Activated CD4-positive, alpha-beta memory T cell treated with anti-CD3 and anti-CD28 coated beads for 36 hours (primary cell): ENCODE measurements around the gene CDKN1A. TPM values are rescaled to one million over a fixed set of nuclear protein-coding genes. Genes with fewer than 3 reads are reported as not detected.
A peak's percentile ranks its signal among the peaks of the same experiment; 100 is the strongest.

Source experiments
- CTCF ChIA-PET: fragments of 350-600 bp; sonication (Branson Sonifier 250); formaldehyde crosslinking; loops from one replicate; lab custom pipeline; 2021; ENCODE audit warnings: antibody characterized with exemption, inconsistent platforms; lab: Charles Lee
- POLR2A ChIA-PET: fragments of 350-600 bp; sonication (Branson Sonifier 250); formaldehyde crosslinking; loops from one replicate; lab custom pipeline; 2021; ENCODE audit warnings: antibody characterized with exemption; lab: Charles Lee
- DNase-seq: peaks from one replicate; pipeline ENCODE4 v3.0.0-alpha.2; 2020
- H3K27ac Mint-ChIP-seq: one replicate; pipeline ENCODE4 v1.8.0; 2021; ENCODE audit warnings: mixed read lengths
- H3K27me3 Mint-ChIP-seq: one replicate; pipeline ENCODE4 v1.8.0; 2021; ENCODE audit warnings: mixed read lengths
- H3K36me3 Mint-ChIP-seq: one replicate; pipeline ENCODE4 v1.8.0; 2021; ENCODE audit warnings: mixed read lengths
- H3K4me1 Mint-ChIP-seq: one replicate; pipeline ENCODE4 v1.8.0; 2021; ENCODE audit warnings: low read depth, mixed read lengths
- H3K4me3 Mint-ChIP-seq: one replicate; pipeline ENCODE4 v1.8.0; 2021; ENCODE audit warnings: mild to moderate bottlenecking, mixed read lengths
- H3K9me3 Mint-ChIP-seq: one replicate; pipeline ENCODE4 v1.8.0; 2021; ENCODE audit warnings: mixed read lengths
- intact Hi-C: fragments of 100-400 bp; cut with micrococcal nuclease; formaldehyde crosslinking; loops from one replicate; pipeline ENCODE4 v1.15.1; 2023
- total RNA-seq, 2 experiments: library from RNA; stranded (reverse); gene quantifications; one replicate each; pipeline ENCODE4 v1.2.3, GENCODE V29; 2021

CDKN1A gene
- total RNA-seq, 2 experiments from 2014 or later: 64.2 to 66.7 TPM

- CTCF ChIA-PET: interaction anchor here (1.3 to 1.9 kb wide), 2 partner anchors 31 to 54 kb away, joined by 4 to 5 read pairs; no protein-coding TSS in a partner anchor
- Mint-ChIP-seq H3K9me3 (no peaks in the 10 kb centered on the region), H3K27ac (no peak overlapping the region), H3K4me1 (peaks cover 24% of the 10 kb centered on the region), H3K27me3 (no peaks in the 10 kb centered on the region), H3K4me3 (no peak overlapping the region), H3K36me3 (no peaks in the 10 kb centered on the region)
- POLR2A ChIA-PET: no interaction called here
- intact Hi-C loops: loop anchor here (5.0 kb wide), 1 partner anchor 46 kb away; no protein-coding TSS in a partner anchor
- no peak for DNase-seq
Measured at GRCh38 chr6:36728289-36729160, 50.0 kb downstream of the CDKN1A start.

- no peak overlapping the region for H3K4me3 Mint-ChIP-seq
- no peaks in the 10 kb centered on the region for H3K27me3 Mint-ChIP-seq
- H3K27ac Mint-ChIP-seq: no peak overlapping the region
- POLR2A ChIA-PET: no interaction called here
- no peaks in the 10 kb centered on the region for H3K9me3 Mint-ChIP-seq
- CTCF ChIA-PET: interaction anchor here (1.9 kb wide), 1 partner anchor 54 kb away, joined by 4 read pairs; no protein-coding TSS in a partner anchor
- intact Hi-C loops: loop anchor here (5.0 kb wide), 1 partner anchor 47 kb away; no protein-coding TSS in a partner anchor
- no peak for DNase-seq
- peaks cover 24% of the 10 kb centered on the region for H3K4me1 Mint-ChIP-seq
- no peaks in the 10 kb centered on the region for H3K36me3 Mint-ChIP-seq
Measured at GRCh38 chr6:36729161-36729524, 50.6 kb downstream of the CDKN1A start.

DNA sequence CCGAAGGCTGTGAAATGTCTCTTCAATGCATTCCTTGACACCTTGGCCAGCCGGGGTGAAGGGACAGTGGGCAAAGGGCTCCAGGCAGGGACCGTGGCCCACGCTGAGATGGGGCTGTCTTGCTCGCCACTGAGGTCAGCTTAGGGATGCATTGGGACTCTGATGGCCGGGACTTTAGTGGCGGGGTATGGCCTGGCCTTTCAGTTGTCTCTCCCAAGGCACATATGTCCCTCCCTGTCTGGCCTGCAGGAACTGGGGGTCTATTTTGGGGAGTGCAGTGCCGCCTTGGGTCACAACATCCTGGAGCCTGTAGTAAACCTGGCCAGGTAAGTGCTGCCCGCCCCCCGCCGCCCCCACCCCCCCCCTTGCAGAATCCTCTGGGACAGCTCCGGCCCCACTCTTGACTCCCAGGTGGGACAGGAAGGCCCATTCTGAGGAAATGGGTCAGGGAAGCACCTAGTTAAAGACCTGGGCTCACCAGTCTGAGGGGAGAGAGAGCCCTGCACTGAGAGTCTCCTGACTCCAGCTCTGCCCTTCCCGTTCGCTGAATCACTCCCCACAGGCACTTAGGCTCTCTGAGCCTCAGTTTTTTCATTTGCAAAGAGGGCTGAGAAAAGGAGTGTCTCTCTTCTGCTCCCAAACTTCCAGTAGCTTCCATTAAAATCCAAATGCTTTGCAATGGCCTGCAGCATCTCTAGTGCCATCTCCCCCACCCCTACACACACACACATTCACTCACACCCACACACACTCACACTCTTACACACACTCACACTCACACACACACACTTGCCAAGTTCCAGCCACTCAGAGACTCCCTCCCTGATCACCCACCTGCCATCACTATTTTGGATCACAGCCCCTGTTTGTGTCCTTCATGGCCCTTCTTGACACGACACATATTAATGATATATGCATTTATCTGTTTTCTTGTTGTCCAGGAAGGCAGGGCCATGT is 52.2 kb downstream of the CDKN1A start:
- no peaks in the 10 kb centered on the region for H3K9me3 Mint-ChIP-seq
- no peak overlapping the region for H3K27ac Mint-ChIP-seq
- peaks cover 30% of the 10 kb centered on the region for H3K4me1 Mint-ChIP-seq
- intact Hi-C loops: no loop called here
- H3K27me3 Mint-ChIP-seq: no peaks in the 10 kb centered on the region
- H3K36me3 Mint-ChIP-seq: no peaks in the 10 kb centered on the region
- ChIA-PET CTCF (interaction anchor here (0.6 to 1.3 kb wide), 3 partner anchors 28 to 98 kb away, joined by 3 read pairs; no protein-coding TSS in a partner anchor), POLR2A (interaction anchor here (0.6 kb wide), 1 partner anchor 103 kb away, joined by 3 read pairs; no protein-coding TSS in a partner anchor)
- no peak overlapping the region for H3K4me3 Mint-ChIP-seq
- DNase-seq: no peak

DNA sequence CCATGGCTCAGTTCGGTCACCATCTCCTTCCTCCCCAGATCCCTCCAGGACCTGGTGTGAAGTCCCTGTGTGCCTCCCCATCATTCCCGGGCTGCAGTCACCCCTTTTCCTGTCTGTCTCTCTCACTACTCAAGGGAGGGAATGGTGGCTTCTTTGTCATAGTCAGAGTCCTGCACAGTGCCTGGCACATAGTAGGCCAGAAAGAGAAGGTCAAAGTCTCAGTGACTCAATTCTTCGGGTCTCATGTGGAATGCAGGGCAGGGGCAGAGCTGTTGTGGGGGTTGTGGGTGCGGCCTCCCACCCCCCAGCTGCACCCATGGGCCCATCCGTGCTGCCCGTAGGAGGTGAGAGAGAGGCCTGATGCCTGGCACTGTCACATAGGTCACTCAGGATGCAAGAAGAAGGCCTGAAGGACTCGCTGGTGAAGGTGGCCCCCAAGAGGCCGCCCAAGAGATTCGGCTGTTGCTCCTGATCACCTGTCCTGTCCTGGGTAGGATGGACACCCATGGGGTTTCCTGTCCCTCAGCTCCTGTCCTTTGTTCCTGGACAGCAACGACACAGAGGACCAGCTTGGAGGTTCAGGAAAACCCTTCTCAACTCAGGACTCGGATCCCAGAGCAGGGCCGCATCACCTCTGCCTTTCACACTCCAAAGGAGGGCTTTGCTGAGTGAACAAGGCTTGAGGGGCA is 53.3 kb downstream of the CDKN1A start:
- POLR2A ChIA-PET: no interaction called here
- Mint-ChIP-seq H3K27ac (no peak overlapping the region), H3K36me3 (no peaks in the 10 kb centered on the region), H3K9me3 (no peaks in the 10 kb centered on the region), H3K4me1 (peaks cover 25% of the 10 kb centered on the region), H3K27me3 (no peaks in the 10 kb centered on the region), H3K4me3 (no peak overlapping the region)
- intact Hi-C loops: no loop called here
- CTCF ChIA-PET: interaction anchor here (0.6 to 3.6 kb wide), 2 partner anchors 28 to 99 kb away, joined by 3 to 19 read pairs; no protein-coding TSS in a partner anchor
- DNase-seq: no peak

GRCh38 chr6:36733300-36733699 is 54.8 kb downstream of the CDKN1A start:
- POLR2A ChIA-PET: interaction anchor here (1.0 kb wide), 1 partner anchor 54 kb away, joined by 4 read pairs; the partner anchor contains the start of gene CDKN1A
- Mint-ChIP-seq H3K4me3 (no peak overlapping the region), H3K27ac (no peak overlapping the region), H3K36me3 (no peaks in the 10 kb centered on the region), H3K27me3 (no peaks in the 10 kb centered on the region), H3K9me3 (no peaks in the 10 kb centered on the region), H3K4me1 (peaks cover 12% of the 10 kb centered on the region)
- intact Hi-C loops: no loop called here
- no peak for DNase-seq
- CTCF ChIA-PET: interaction anchor here (0.6 to 3.6 kb wide), 3 partner anchors 26 to 212 kb away, joined by 3 to 19 read pairs (median 3); no protein-coding TSS in a partner anchor

GRCh38 chr6:36734486-36735060 is 56.1 kb downstream of the CDKN1A start:
- intact Hi-C loops: loop anchor here (2.0 kb wide), 1 partner anchor 18 kb away; no protein-coding TSS in a partner anchor
- CTCF ChIA-PET: interaction anchor here (0.6 to 3.6 kb wide), 2 partner anchors 25 to 155 kb away, joined by 3 to 19 read pairs; no protein-coding TSS in a partner anchor
- Mint-ChIP-seq H3K27ac (peak overlapping the region; percentile 50), H3K27me3 (no peaks in the 10 kb centered on the region), H3K4me1 (peaks cover 11% of the 10 kb centered on the region), H3K4me3 (peak overlapping the region; percentile 31), H3K36me3 (no peaks in the 10 kb centered on the region), H3K9me3 (no peaks in the 10 kb centered on the region)
- DNase-seq: no peak
- POLR2A ChIA-PET: no interaction called here

DNA sequence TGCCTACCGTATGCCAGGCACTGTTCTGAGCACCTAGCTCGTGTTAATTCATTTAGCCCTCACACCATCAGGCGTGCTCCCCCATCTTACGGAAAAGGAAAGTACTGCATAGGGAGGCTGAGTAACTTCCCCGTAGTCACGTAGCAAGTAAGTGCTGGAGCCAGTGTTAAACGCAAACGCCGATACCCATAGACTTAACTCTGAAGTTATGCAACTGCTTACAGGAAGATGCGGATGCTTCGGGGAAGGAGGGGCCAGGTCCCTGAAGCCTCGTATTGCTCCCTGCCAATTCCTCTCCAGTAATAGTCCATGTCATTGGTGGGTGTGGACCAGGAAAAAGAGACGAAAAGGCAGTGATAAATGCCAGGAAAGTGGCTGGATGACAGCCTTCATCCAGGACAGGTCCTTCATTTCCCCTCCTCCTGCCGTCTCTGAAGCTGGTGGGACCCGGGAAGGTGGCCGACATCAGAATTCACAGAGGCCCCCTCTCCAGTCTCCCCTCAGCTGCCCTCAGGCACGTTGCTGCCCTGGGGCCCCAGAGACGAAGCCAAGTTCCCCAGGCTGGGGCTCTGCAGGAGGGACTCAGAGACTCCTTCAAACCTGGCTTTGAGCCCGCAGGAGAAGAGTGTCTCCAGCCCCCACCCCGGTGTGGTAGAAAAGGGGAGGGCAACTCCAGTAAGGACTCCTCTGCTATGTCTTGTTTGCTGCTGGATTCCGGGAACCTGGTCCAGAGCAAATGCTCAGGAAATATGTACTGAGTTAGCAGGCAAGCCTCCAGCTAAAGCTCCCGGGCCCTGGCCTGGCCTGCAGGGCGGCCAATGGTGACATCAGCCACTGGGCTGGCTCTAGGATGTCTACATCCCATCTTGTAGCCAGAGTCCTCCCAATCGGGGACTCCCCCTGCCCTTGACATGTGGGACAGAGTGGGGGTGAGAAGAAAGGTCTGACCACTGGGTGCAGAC is 56.9 kb downstream of the CDKN1A start:
- H3K9me3 Mint-ChIP-seq: no peaks in the 10 kb centered on the region
- intact Hi-C loops: loop anchor here (2.0 kb wide), 1 partner anchor 17 kb away; no protein-coding TSS in a partner anchor
- DNase-seq: peak; percentile 55
- H3K36me3 Mint-ChIP-seq: no peaks in the 10 kb centered on the region
- H3K27me3 Mint-ChIP-seq: no peaks in the 10 kb centered on the region
- peak overlapping the region; percentile 50 for H3K27ac Mint-ChIP-seq
- ChIA-PET CTCF (interaction anchor here (0.6 to 3.6 kb wide), 4 partner anchors 24 to 300 kb away, joined by 3 to 19 read pairs (median 4); no protein-coding TSS in a partner anchor), POLR2A (no interaction called here)
- peak overlapping the region; percentile 31 for H3K4me3 Mint-ChIP-seq
- H3K4me1 Mint-ChIP-seq: peaks cover 11% of the 10 kb centered on the region

Other genes with a start within 250 kb of the CDKN1A start
- under 1 TPM; 0.22 to 0.29 TPM for gene PXT1, start 235.9 kb upstream of the CDKN1A start, total RNA-seq
- gene KCTD20, start 235.7 kb upstream of the CDKN1A start, total RNA-seq: 10 to 100 TPM; 48.0 to 51.0 TPM
- gene STK38, start 131.2 kb upstream of the CDKN1A start, total RNA-seq: 10 to 100 TPM; 25.8 to 27.5 TPM
- 100 to 1,000 TPM; 390 to 392 TPM for gene SRSF3, start 84.4 kb upstream of the CDKN1A start, total RNA-seq
- under 1 TPM; 0.05 TPM for gene RAB44, start 19.1 kb downstream of the CDKN1A start, total RNA-seq
- gene CPNE5, start 160.7 kb downstream of the CDKN1A start, total RNA-seq: 1 to 10 TPM; 1.5 to 1.8 TPM
- 10 to 100 TPM; 38.5 to 40.6 TPM for gene PPIL1, start 196.1 kb downstream of the CDKN1A start, total RNA-seq
- 10 to 100 TPM; 29.2 to 29.8 TPM for gene C6orf89, start 207.2 kb downstream of the CDKN1A start, total RNA-seq